HUES6 (cell line): Measurements from ENCODE around the gene DDX25.
"Not testable (repeated sequence)": the region's sequence is repeated elsewhere in the genome, so short reads cannot be mapped to it uniquely, and the experiment has no call there.

Experiments used
- H3K27ac ChIP-seq: 2 replicates; pipeline ENCODE4 v1.7.0; 2013; ENCODE audit warnings: low read depth, mild to moderate bottlenecking, low read length, inconsistent platforms
- H3K27me3 ChIP-seq: 2 replicates; pipeline ENCODE4 v1.6.1; 2013; ENCODE audit warnings: low read length; ENCODE audit not compliant: control insufficient read depth, insufficient read depth
- H3K36me3 ChIP-seq: 2 replicates; pipeline ENCODE4 v1.6.1; 2013; ENCODE audit warnings: low read length; ENCODE audit not compliant: control insufficient read depth, insufficient read depth
- H3K4me1 ChIP-seq: 2 replicates; pipeline ENCODE4 v1.6.1; 2013; ENCODE audit warnings: low read length; ENCODE audit not compliant: control insufficient read depth, insufficient read depth
- H3K4me3 ChIP-seq: 2 replicates; pipeline ENCODE4 v1.5.1; 2013; ENCODE audit warnings: low read depth, low read length
- H3K9ac ChIP-seq: one replicate; pipeline ENCODE4 v1.6.1; 2013; ENCODE audit warnings: mild to moderate bottlenecking, low read length
- H3K9me3 ChIP-seq: 2 replicates; pipeline ENCODE4 v1.6.1; 2013; ENCODE audit warnings: low read depth, low read length; ENCODE audit not compliant: control insufficient read depth, insufficient read depth

DDX25 gene

DNA sequence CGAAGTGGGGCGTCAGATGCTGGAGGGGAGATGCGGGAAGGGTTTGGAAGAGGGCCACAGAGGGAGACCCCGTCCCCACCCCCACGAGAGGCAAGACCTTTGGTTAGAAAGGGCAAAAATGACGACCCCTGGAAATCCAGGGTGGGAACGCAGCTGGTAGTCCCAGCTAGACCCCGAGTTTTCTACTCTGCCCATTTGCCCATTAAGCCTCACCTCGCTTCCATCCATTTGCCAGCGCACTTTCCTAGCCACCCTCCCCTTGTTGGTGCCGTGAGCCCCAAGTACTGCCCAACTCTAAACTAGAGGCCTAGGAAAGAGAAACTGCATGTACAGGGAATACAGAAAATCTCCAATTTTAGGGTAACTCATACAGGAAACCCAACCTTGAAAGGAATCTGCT lies 370 bp downstream of the DDX25 start:
- Histone ChIP-seq H3K27me3 (peaks cover 22% of the 10 kb centered on the region), H3K27ac (no peak overlapping the region), H3K9ac (no peak overlapping the region), H3K36me3 (peaks cover 9% of the 10 kb centered on the region), H3K4me1 (0 out of 2 replicates have a peak, but pooled peaks cover 2% of the 10 kb centered on the region), H3K4me3 (peak overlapping the region; percentile 55), H3K9me3 (peaks cover 4% of the 10 kb centered on the region; the same call in 1 of the 2 replicates)

DNA sequence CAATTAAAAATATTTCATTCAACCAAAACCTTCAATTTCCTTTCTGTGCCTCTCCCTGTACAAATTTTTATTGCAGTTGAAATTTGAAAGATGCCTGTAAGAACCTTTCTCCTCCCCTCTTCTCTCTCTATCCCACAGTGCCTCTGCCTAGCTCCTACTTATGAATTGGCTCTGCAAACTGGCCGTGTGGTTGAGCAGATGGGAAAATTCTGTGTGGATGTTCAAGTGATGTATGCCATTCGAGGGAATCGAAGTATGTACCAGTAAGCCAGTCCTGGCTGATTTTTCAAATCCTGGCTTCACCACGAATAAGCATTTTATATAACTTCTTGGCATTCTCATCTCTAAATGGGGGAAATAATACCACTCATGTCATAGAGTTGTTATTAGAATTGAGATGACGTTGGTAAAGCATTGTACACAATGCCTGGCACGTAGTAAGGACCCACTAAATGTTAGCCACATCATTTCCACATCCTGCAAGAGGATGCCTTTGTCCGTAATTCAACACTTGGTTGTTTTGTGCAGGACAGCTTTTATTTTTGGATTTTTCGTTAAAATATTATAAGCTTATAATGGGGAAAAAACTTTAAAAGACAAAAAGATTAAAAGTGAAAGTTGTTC lies 6.0 kb downstream of the DDX25 start:
- Histone ChIP-seq H3K27ac (no peak overlapping the region), H3K9ac (no peak overlapping the region), H3K36me3 (peaks cover 4% of the 10 kb centered on the region; the same call in 1 of the 2 replicates), H3K4me3 (no peak overlapping the region), H3K9me3 (no peaks in the 10 kb centered on the region), H3K27me3 (peaks cover 6% of the 10 kb centered on the region), H3K4me1 (no peaks in the 10 kb centered on the region)

DNA sequence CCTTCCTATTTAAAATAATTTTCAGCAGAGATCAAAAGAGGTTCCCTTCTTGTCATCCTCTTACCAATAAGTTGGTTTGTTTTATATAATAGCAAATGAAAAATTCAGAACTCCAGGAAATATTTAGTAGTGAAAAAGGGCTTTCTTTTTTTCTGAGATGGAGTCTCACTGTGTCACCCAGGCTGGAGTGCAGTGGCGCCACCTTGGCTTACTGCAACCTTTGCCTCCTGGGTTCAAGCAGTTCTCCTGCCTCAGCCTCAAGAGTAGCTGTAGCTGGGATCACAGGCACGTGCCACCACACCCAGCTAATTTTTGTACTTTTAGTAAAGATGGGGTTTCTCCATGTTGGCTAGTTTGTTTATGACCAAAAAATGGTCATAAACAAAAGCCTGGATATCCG lies 10.3 kb downstream of the DDX25 start:
- H3K36me3 ChIP-seq, H3K4me3 ChIP-seq, H3K9me3 ChIP-seq, H3K27me3 ChIP-seq, H3K9ac ChIP-seq, H3K4me1 ChIP-seq, H3K27ac ChIP-seq: not testable (repeated sequence)

DNA sequence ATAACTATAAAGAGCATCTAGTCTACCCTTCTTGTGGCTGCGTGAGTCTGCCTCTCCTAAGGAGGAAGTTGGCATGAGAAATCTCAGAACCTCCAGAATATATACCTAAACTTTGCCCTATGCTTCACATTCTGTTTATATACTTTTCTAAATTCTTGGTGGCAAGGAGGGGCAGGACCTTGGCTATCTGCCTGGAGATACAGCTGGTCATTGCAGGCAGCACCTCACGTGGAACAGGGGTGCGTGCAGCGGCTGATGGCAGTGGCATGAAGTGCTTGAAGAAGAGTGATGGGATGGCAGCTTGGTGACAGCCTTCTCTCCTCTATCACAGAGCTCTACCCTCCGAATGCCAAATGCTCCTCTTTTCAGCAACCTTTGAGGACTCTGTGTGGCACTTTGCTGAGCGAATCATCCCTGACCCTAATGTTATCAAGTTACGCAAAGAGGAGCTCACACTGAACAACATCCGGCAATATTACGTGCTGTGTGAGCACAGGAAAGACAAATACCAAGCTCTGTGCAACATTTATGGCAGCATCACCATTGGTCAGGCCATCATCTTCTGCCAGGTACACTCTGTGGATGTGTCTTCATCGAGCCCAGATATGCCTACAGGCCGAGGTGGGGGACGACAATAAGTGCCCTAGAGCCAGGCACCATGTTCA lies 12.5 kb downstream of the DDX25 start:
- H3K36me3 ChIP-seq: no peaks in the 10 kb centered on the region; the same call in 1 of the 2 replicates
- H3K9me3 ChIP-seq: no peaks in the 10 kb centered on the region
- H3K9ac ChIP-seq: no peak overlapping the region
- no peak overlapping the region for H3K4me3 ChIP-seq
- H3K4me1 ChIP-seq: no peaks in the 10 kb centered on the region
- H3K27me3 ChIP-seq: no peaks in the 10 kb centered on the region; the same call in 1 of the 2 replicates
- H3K27ac ChIP-seq: no peak overlapping the region

DNA sequence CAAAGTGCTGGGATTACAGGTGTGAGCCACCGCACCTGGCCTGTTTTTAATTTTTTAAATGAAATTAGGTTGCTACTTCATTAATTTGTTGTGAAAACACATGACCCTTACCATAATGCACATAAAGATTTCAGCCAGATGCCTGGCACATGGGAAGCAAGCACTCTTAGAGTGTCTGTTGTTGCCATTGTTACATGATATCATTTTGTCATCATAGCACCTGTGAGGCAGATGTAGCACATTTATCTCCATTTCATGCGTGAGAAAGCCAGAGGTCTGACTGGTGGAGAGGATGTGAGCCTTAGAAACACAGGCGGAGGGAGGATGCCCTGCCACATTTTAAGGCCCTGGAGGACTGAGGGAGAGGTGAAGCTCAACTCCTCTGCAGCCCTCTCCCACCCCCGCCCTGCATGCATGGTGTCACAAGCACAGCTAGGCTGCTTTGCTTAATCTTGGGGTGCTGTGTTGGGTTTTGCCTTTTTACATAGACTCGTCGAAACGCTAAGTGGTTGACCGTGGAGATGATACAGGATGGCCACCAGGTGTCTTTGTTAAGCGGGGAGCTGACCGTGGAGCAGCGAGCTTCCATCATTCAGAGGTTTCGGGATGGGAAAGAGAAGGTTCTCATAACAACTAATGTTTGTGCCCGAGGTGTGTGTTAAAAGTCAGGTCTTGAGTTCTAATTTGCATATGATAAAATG lies 14.0 kb downstream of the DDX25 start:
- Histone ChIP-seq H3K4me3 (no peak overlapping the region), H3K9ac (no peak overlapping the region), H3K4me1 (no peaks in the 10 kb centered on the region), H3K27me3 (no peaks in the 10 kb centered on the region; the same call in 1 of the 2 replicates), H3K36me3 (no peaks in the 10 kb centered on the region), H3K9me3 (no peaks in the 10 kb centered on the region), H3K27ac (no peak overlapping the region)

DNA sequence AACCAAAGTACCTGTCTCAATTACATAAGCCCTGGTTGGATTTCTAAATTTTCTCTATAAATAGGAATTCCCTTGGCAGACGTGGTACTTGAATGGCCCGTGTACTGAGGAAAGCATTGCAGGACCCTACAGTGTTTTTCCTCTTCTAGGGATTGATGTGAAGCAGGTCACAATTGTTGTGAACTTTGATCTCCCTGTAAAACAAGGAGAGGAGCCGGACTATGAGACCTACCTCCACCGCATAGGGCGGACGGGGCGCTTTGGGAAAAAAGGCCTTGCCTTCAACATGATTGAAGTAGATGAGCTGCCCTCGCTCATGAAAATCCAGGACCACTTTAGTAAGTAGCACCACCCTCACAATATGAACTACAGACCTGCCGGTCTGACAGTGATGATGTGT lies 16.7 kb downstream of the DDX25 start:
- Histone ChIP-seq H3K9me3 (no peaks in the 10 kb centered on the region), H3K9ac (no peak overlapping the region), H3K4me1 (no peaks in the 10 kb centered on the region), H3K36me3 (no peaks in the 10 kb centered on the region), H3K27ac (no peak overlapping the region), H3K27me3 (no peaks in the 10 kb centered on the region), H3K4me3 (no peak overlapping the region)

DNA sequence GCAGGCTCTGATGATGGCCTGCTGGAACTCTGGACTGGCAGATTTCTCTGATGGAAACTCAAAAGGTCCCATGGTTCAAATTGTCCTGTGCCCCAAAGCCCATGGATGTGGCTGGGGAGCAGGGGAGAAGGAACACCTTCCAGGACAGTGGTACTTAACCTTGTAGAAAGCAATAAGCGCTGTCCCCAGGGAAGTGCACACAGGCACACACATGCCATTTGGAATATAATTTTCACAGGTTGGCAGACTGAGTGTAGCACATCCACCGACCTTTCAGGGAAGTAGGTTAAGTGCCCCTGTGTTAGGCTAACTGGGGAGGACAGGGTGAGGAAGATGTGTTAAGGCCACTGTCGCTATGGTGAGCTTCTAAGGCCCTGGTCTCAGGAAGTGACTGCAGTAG lies 17.8 kb downstream of the DDX25 start:
- H3K27me3 ChIP-seq: no peaks in the 10 kb centered on the region
- no peaks in the 10 kb centered on the region for H3K4me1 ChIP-seq
- no peaks in the 10 kb centered on the region for H3K36me3 ChIP-seq
- no peak overlapping the region for H3K4me3 ChIP-seq
- H3K9me3 ChIP-seq: no peaks in the 10 kb centered on the region
- H3K27ac ChIP-seq: no peak overlapping the region
- no peak overlapping the region for H3K9ac ChIP-seq

DNA sequence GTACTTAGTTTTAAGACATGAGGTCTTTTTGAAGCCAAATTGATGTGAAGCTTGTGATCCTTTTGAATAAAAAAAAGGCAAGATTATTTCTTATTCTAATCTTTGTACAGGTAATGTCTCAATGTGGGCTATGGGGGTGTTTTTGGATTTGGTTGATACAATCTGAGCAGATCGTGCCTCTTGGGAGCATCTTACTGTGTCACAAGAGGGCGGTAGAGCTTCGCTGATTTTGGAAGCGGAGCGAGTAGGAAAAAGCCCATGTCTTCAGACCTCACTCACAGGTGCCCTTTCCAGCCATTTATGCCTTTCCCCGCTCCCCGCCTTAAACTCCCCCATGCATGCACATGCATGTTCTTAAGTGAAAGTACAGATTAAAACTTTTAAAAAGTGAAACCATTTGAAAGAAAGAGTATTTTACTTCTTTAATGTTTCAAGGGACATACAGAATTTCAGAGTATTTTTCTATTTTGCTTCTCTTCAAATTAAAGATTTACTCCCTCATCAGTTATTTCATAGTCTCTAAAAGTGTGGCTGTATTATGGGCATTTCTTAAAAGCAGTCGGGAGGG lies 18.8 kb downstream of the DDX25 start:
- Histone ChIP-seq H3K4me3 (no peak overlapping the region), H3K27ac (no peak overlapping the region), H3K9ac (no peak overlapping the region), H3K27me3 (no peaks in the 10 kb centered on the region), H3K36me3 (no peaks in the 10 kb centered on the region), H3K4me1 (no peaks in the 10 kb centered on the region), H3K9me3 (no peaks in the 10 kb centered on the region)

DNA sequence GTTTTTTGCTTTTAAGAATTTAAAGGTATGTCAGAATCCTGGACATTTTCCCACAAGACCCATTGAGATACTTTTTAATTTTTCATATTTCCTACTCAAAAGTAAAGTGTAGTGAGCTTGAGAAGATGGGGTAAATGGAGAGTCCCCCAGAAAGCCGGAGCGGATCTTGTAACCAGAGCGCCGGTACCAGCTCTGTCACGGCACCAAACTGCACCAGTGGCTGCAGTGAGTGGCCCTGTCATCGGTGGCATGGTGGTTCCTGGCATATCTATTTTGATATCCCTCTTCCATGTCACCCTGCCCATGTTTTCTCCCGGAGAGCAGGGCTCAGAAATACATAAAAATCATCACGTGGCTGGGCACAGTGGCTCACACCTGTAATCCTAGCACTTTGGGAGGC lies 19.3 kb downstream of the DDX25 start:
- H3K9ac ChIP-seq: no peak overlapping the region
- no peaks in the 10 kb centered on the region for H3K9me3 ChIP-seq
- H3K4me1 ChIP-seq: no peaks in the 10 kb centered on the region
- H3K27me3 ChIP-seq: no peaks in the 10 kb centered on the region
- H3K36me3 ChIP-seq: no peaks in the 10 kb centered on the region
- no peak overlapping the region for H3K27ac ChIP-seq
- no peak overlapping the region for H3K4me3 ChIP-seq

DNA sequence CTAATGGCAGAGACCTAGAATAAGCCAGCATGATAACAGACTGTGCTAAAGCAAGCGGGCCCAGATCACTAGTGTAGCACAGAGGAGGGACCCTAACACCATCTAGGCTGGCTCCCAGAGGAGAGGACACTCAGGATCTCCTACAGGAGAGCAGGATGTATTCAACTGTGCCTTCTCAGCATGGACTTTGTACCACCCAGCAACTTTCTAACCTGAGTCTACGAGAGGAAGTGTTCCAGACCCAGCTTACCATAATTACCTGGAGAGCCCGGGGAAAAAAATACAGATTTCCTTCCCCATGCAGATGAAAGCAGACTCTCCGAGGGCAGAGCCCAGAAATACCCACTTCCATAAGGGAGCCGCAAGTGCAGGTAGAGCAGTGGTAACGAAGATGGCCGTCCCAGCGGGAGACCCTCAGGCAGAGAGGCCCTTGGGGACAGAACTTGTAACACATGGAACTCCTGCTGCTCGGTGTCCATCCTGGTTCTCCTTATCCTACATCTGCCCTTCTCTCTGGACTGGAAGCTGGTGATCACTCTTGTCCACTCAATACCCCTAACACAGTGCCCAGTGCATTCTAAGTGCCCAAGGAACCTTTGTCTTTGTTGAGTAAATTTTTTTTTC lies 20.2 kb downstream of the DDX25 start:
- Histone ChIP-seq H3K27me3 (no peaks in the 10 kb centered on the region), H3K27ac (no peak overlapping the region), H3K36me3 (no peaks in the 10 kb centered on the region), H3K9me3 (no peaks in the 10 kb centered on the region), H3K9ac (no peak overlapping the region), H3K4me1 (no peaks in the 10 kb centered on the region), H3K4me3 (no peak overlapping the region)
